T-helper 9 cell (primary cell): ENCODE measurements around the gene BCAN.
"Not testable (repeated sequence)": the region's sequence is repeated elsewhere in the genome, so short reads cannot be mapped to it uniquely, and the experiment has no call there.

ENCODE experiments used
- DNase-seq: peaks from one replicate; pipeline ENCODE4 v3.0.0-alpha.2; 2020

BCAN gene

GRCh38 chr1:156616463-156616862, 25.5 kb upstream of the BCAN start:
- DNase-seq = no peak

DNA sequence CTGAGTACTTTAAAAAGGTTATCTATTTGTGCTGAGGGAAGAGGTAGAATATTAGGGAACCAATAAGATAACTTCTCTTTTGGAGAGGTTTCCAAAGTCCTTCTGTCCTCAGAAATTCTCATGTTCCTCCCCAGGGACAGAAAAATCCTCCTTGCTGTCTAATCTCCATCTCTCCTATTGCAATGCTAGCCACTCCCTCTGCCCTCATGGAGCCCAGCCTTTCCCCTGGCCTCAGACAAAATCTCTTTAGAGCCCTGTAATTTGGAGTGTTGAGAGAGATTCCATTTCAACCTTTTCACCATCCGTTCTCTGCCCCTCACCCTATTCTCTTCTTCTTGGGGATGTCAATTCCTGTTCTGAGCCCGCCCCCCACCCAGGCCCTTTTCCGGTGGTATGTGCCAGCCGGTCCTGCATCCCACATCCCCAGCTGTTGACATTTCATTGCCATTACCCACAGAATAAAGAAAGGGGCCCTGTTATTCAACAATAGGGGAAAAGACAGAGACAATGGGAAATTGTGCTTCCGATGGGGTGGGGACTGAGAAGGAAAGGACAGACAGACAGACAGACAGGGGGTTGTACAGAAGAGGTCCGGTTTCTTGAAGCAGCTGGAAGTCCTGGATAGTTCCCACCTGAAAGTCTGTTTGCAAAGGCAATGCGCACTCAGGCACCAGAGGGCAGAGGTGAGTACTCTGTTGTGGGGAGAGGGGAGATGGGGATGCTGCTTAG, 22.9 kb upstream of the BCAN start, which contains the start of gene HAPLN2:
Gene HAPLN2 (plus strand): TSS at position 563 of the 729 bp plus-strand sequence. CDS start 4,076 bp downstream, outside the sequence.
- DNase-seq = no peak

GRCh38 chr1:156619582-156619955, 22.3 kb upstream of the BCAN start:
- no peak for DNase-seq

GRCh38 chr1:156622581-156623297, 19.2 kb upstream of the BCAN start:
- no peak for DNase-seq

- peak; percentile 24 for DNase-seq
These were observed 17.7 kb upstream of the BCAN start for GRCh38 chr1:156623946-156624813.

- DNase-seq = no peak
These were observed 17.0 kb upstream of the BCAN start for GRCh38 chr1:156624814-156625435.

DNA sequence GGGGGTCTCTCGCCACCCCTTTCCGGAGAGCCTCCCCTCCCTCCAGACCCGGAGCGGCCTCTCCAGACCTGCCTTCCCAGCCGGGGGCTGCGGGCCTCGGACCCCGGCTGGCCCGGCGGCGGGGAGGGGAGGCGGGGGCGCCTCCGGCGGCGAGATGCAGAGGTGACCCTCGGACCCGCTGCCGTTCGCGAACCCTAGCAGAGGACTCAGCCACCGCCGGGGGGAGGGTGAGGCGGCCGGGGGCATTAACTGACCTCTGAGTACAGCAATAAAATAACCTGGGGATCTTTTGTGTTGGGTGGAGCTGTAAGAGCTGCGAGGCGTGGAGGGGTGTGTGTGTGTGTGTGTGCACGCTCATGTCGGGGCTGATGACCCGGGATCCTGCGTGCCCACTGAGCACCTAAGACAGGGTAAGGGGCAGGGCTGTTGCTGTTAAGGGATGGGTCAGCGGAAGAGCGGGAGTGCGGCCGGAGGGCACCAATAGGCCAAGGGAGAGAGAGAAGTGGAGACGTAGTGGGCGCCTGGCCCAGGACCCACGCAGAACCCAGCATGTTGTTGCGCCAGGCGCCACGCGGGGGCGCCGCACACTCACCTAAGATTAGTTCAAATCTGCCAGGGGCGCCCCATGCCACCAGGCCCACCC, 16.4 kb upstream of the BCAN start:
- peak; percentile 75 for DNase-seq

DNA sequence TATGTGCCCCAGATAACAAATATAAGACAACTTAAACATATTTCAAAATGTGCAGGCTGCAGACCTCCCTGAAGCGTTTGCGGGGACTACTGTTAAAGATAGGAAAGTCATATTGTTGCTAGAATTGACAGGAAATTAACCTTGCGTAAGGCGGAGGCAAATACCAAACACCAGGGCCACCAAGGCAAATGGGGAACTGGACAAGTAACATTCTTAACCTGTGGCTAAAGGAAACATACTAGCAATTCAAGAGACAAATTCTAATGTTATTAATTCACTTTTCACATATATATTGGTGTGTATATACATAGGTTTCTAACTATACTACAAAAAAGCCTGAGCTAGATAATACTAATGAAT, 15.9 kb upstream of the BCAN start:
- DNase-seq = no peak

- DNase-seq = no peak
These were observed 14.5 kb upstream of the BCAN start for GRCh38 chr1:156627313-156627880.

GRCh38 chr1:156629823-156630449, 12.0 kb upstream of the BCAN start:
- no peak for DNase-seq

DNA sequence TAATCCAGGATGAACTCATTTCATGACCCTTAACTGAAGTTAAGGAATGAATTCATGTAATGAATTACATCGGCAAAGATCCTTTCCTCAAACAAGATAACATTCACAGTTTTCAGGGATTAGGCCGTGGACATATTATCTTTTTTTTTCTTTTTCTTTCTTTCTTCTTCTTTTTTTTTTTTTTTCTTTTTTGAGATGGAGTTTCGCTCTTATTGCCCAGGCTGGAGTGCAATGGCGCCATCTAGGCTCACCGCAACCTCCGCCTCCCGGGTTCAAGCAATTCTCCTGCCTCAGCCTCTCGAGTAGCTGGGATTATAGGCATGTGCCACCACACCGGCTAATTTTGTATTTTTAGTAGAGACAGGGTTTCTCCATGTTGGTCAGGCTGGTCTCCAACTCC, 10.8 kb upstream of the BCAN start:
- not testable (repeated sequence) for DNase-seq

- no peak for DNase-seq
These were observed 9.6 kb upstream of the BCAN start for GRCh38 chr1:156632355-156632754.

- DNase-seq = no peak
These were observed 3.5 kb upstream of the BCAN start for GRCh38 chr1:156638189-156638985.

DNA sequence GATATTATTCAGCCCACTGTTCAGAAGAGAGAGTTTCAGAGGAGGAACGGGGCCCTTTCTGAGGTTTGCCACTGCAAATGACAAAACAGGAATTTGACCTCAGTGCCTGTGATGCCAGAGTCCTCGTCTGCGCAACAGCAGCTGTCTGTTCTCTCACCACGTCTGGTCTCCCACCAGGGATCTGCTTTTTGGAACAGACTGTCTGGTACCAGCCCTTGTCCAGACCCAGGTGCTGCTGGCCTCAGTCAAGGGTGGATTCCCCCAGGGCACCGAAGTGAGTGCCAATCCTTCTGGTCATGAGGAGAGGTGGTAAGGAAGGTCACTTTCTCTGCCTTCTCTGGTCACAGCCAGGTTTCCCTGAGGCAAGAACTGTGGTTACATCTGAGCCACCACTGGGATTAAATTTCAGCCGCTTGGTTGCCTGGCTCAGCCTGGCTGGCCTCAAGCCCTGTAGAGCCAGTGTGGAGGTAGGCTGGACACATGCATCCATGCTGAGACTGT, 2.3 kb upstream of the BCAN start:
- DNase-seq = no peak

- no peak for DNase-seq
These were observed 843 bp upstream of the BCAN start for GRCh38 chr1:156640842-156641706.

- no peak for DNase-seq
These were observed 540 bp downstream of the BCAN start for GRCh38 chr1:156642265-156643048.

DNA sequence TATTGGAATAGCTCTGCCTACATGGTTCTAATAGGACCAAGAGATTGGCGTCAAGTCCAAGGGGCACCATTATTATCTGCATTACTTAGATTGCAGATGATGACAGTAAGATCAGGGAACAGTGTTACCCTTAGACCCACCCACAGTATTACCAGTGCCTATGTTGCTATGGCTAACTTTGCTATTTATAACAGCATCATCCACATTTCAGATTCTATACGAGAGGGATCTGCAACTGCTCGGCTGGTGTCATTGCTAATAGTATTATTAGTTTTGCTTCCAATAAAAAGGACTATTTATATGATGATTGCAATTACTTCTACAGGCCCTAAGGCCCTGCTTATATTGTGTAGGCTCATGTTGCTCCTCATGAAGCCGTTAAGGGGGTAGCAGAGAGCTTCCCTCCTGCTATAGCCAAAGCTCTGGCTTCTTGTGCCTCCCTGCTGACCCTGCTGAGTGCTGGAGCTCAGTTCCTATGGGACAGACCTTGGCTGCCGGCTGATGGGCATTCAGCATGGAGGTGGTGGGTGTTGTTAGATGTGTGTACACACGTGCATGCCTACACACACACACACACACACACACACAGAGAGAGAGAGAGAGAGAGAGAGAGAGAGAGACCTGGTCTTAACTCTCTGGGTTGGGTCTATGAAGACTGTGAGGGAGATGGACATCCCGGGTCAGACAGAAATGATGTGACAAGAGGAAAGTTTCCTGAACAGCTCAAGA, 1.3 kb downstream of the BCAN start:
- DNase-seq = no peak

DNA sequence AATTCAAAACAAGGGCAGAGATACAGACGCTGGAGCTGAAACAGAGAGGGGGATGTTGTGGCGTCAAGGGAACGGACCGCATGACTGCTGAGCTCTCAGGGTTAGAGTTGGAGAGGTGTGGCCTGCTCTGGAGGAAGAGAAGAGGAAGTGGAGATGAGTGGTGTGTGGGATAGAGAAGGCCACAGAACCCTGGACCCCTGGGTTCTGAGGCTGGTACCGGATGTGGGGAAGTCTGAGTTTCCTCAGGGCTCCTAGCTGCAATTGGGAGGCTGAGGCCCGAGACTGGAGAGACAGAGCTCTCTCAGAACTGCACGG, 1.8 kb downstream of the BCAN start:
- no peak for DNase-seq
